CD4-positive, alpha-beta memory T cell (primary cell): ENCODE data around the gene ZBTB18. TPM values are rescaled to one million over a fixed set of nuclear protein-coding genes. Genes with fewer than 3 reads are reported as not detected.

Source experiments
- CTCF ChIA-PET: fragments of 350-600 bp; sonication (Branson Sonifier 250); formaldehyde crosslinking; loops from one replicate; lab custom pipeline; 2021; ENCODE audit warnings: inconsistent platforms; ENCODE audit not compliant: partially characterized antibody; lab: Charles Lee
- POLR2A ChIA-PET: fragments of 350-600 bp; sonication (Branson Sonifier 250); formaldehyde crosslinking; loops from one replicate; lab custom pipeline; 2021; ENCODE audit not compliant: partially characterized antibody; lab: Charles Lee
- DNase-seq, 5 donors: peaks; one replicate each; pipeline versions ENCODE4 v3.0.0 to v3.0.0-alpha.2; 2020 to 2022; ENCODE audit warnings: mixed read lengths in 1 of 5
- H3K27ac ChIP-seq: one replicate; pipeline ENCODE4 v1.7.0; 2013; ENCODE audit warnings: low read depth, low read length
- H3K27me3 ChIP-seq: 2 replicates; pipeline ENCODE4 v1.7.0; 2013; ENCODE audit warnings: mild to moderate bottlenecking, low read length, moderate library complexity; ENCODE audit not compliant: insufficient read depth
- H3K36me3 ChIP-seq: 2 replicates; pipeline ENCODE4 v1.7.0; 2013; ENCODE audit warnings: mild to moderate bottlenecking, low read length, moderate library complexity; ENCODE audit not compliant: insufficient read depth
- H3K4me1 ChIP-seq: 2 replicates; pipeline ENCODE4 v1.7.0; 2013; ENCODE audit warnings: mild to moderate bottlenecking, low read length, moderate library complexity; ENCODE audit not compliant: insufficient read depth
- H3K4me3 ChIP-seq, 2 donors: one replicate each; pipeline ENCODE4 v1.7.0; 2013; ENCODE audit warnings: low read length in 2 of 2, mild to moderate bottlenecking in 1 of 2
- H3K9me3 ChIP-seq, 2 donors: one replicate each; pipeline ENCODE4 v1.7.0; 2013; ENCODE audit warnings: low read length in 2 of 2, control low read depth in 1 of 2; ENCODE audit not compliant: control insufficient read depth in 1 of 2
- H3K27ac Mint-ChIP-seq, 7 donors: one replicate each; pipeline ENCODE4 v1.8.0; 2020 to 2021; ENCODE audit warnings: mixed read lengths in 7 of 7, mild to moderate bottlenecking in 6 of 7, inconsistent platforms in 3 of 7, moderate library complexity in 3 of 7
- H3K27me3 Mint-ChIP-seq, 2 donors: one replicate each; pipeline ENCODE4 v1.8.0; 2020 to 2021; ENCODE audit warnings: mixed read lengths in 2 of 2
- H3K36me3 Mint-ChIP-seq, 2 donors: one replicate each; pipeline ENCODE4 v1.8.0; 2020 to 2021; ENCODE audit warnings: mixed read lengths in 2 of 2, inconsistent platforms in 1 of 2, mild to moderate bottlenecking in 1 of 2
- H3K4me1 Mint-ChIP-seq, 4 donors: one replicate each; pipeline ENCODE4 v1.8.0; 2020 to 2021; ENCODE audit warnings: mixed read lengths in 4 of 4, mild to moderate bottlenecking in 1 of 4
- H3K4me3 Mint-ChIP-seq, 8 donors: one replicate each; pipeline ENCODE4 v1.8.0; 2020 to 2021; ENCODE audit warnings: mixed read lengths in 8 of 8, mild to moderate bottlenecking in 7 of 8, moderate library complexity in 6 of 8, inconsistent platforms in 3 of 8
- H3K9me3 Mint-ChIP-seq, 8 donors: one replicate each; pipeline ENCODE4 v1.8.0; 2020 to 2021; ENCODE audit warnings: mixed read lengths in 8 of 8, mild to moderate bottlenecking in 5 of 8, inconsistent platforms in 3 of 8, moderate library complexity in 1 of 8
- intact Hi-C: fragments of 100-400 bp; cut with micrococcal nuclease; formaldehyde crosslinking; loops from one replicate; pipeline ENCODE4 v1.15.1; 2023
- polyA plus RNA-seq, 2 donors: library from polyadenylated mRNA; unstranded; fragments of 300-500 nt; fragmentation: Illumina TruSeq; gene quantifications; one replicate each; pipeline ENCODE4 v1.2.3, GENCODE V29; 2021
- total RNA-seq, 2 experiments: library from RNA; stranded (reverse); gene quantifications; one replicate each; pipeline ENCODE4 v1.2.3, GENCODE V29; 2021

The ZBTB18 gene
- total and polyA plus RNA-seq, 4 experiments from 2014 or later = 1.5 to 65.3 (median 32.4) TPM

DNA sequence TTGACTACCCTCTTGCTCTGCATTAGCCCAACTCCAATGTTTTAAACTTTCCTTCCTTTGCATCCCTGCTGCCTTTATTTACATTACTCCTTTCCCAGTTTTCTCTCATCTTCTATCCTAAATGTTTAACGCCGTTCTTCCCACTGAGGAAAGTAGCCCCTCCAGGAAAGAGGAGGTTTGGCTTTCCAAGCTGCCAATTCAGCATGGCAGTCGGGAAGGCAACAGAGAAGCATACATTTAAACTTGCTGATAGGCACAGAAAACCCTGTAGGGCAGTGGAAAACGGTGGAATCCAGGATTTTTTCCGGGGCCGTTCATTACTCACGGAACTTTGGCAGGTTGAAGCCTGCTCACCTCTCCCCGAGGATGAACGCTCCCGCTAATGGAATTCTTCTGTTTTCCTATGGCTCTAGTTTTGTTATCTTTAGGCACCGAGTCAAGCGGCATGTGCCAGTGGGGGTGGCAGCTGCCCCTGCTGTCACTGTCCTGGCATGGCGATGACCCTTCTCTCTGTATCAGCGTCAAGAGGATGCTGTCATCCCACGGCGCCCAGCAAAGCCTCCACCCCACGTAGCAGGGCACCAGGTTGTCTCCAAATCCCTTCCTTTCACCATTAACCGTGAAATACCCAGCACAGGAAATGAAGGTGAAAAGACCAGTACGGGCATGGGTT is 48.3 kb downstream of the ZBTB18 start:
- ChIA-PET CTCF (no interaction called here), POLR2A (no interaction called here)
- no peaks in the 10 kb centered on the region for H3K27me3 ChIP-seq
- peaks cover 0 to 3% (median 0%) of the 10 kb centered on the region in 8 donors for H3K9me3 Mint-ChIP-seq
- H3K27me3 Mint-ChIP-seq = peaks cover 20 to 21% of the 10 kb centered on the region in 2 donors
- no peaks in the 10 kb centered on the region for H3K36me3 ChIP-seq
- peaks cover 7 to 11% (median 8%) of the 10 kb centered on the region in 4 donors for H3K4me1 Mint-ChIP-seq
- no peak overlapping the region for H3K4me3 ChIP-seq
- no peak overlapping the region for H3K27ac ChIP-seq
- H3K4me3 Mint-ChIP-seq = peak overlapping the region in 1 of 8 donors; percentile 54
- intact Hi-C loops = no loop called here
- H3K9me3 ChIP-seq = no peaks in the 10 kb centered on the region
- no peaks in the 10 kb centered on the region for H3K4me1 ChIP-seq
- no peaks in the 10 kb centered on the region for H3K36me3 Mint-ChIP-seq
- H3K27ac Mint-ChIP-seq = no peak overlapping the region
- DNase-seq = no peak

DNA sequence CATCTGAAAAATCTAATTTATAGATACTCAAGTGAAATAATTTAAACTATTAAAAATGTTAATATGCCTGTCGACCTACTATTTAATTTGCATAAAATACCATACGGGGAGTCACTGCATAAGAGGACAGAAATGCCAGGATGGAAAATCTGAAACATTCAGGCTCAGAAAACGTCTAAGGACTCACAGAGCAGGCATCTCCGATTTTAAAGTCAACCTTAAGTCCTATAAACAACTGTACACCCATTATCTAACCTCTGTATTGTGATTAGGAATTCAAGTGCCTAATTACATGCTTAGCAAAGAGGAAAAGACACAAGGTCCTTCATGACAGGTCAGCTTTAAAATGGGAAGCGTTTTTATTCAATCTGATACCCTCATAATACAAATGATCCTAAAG is 49.2 kb downstream of the ZBTB18 start:
- no peaks in the 10 kb centered on the region for H3K27me3 ChIP-seq
- Mint-ChIP-seq H3K4me1 (peaks cover 7 to 11% (median 9%) of the 10 kb centered on the region in 4 donors), H3K27ac (no peak overlapping the region), H3K4me3 (peak overlapping the region in 1 of 8 donors; percentile 7), H3K36me3 (no peaks in the 10 kb centered on the region), H3K27me3 (peaks cover 23 to 26% of the 10 kb centered on the region in 2 donors), H3K9me3 (peaks cover 0 to 3% (median 0%) of the 10 kb centered on the region in 8 donors)
- no peak for DNase-seq
- ChIA-PET CTCF (no interaction called here), POLR2A (interaction anchor here (1.6 kb wide), 1 partner anchor 53 kb away, joined by 7 read pairs; no protein-coding TSS in a partner anchor)
- intact Hi-C loops = no loop called here
- no peaks in the 10 kb centered on the region for H3K4me1 ChIP-seq
- no peaks in the 10 kb centered on the region for H3K9me3 ChIP-seq
- H3K4me3 ChIP-seq = no peak overlapping the region
- H3K27ac ChIP-seq = no peak overlapping the region
- no peaks in the 10 kb centered on the region for H3K36me3 ChIP-seq

DNA sequence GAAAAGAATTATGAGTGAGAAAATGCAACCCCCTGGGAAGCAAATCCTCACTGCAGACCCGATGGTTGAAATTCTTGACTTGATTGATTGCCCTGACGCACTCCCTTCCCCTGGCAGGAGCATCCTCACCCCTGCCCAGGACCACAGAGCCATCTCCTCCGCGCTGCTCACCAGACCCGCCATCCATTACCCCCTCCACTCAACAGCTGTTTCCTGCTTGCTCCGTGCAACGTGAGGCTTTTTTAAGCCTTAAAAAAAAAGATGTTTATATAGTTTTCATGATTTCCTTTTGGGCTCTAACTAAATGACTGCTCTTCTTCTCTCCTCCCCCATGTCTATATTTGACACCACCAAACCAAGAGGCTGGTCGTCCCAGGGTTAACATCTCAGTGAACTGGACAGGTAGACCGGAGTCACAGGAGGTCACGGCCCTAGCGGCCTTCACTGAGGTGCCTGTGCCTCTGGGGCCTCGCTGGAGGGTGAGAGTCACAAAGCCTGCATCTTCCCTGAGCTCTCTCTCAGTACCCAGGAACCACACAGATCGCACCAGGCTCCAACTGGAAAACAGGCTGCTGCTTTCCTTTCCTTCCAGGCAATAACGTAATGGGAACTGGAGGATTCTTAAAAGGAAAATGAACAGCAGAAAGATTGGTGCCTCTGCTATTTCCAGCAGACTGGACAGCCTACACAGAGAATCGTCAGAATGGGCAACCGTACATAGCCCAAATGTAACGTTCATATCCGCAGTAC is 49.8 kb downstream of the ZBTB18 start:
- no peak overlapping the region for H3K4me3 ChIP-seq
- intact Hi-C loops = no loop called here
- H3K27me3 Mint-ChIP-seq = peaks cover 23 to 31% of the 10 kb centered on the region in 2 donors
- H3K9me3 ChIP-seq = no peaks in the 10 kb centered on the region
- no peak for DNase-seq
- no peaks in the 10 kb centered on the region for H3K36me3 Mint-ChIP-seq
- H3K9me3 Mint-ChIP-seq = peaks cover 0 to 3% (median 0%) of the 10 kb centered on the region in 8 donors
- H3K4me1 ChIP-seq = no peaks in the 10 kb centered on the region
- CTCF ChIA-PET = no interaction called here
- no peaks in the 10 kb centered on the region for H3K36me3 ChIP-seq
- POLR2A ChIA-PET = interaction anchor here (1.6 kb wide), 1 partner anchor 54 kb away, joined by 7 read pairs; no protein-coding TSS in a partner anchor
- H3K4me1 Mint-ChIP-seq = peaks cover 7 to 11% (median 9%) of the 10 kb centered on the region in 4 donors
- H3K27me3 ChIP-seq = no peaks in the 10 kb centered on the region
- no peak overlapping the region for H3K27ac ChIP-seq
- no peak overlapping the region for H3K27ac Mint-ChIP-seq
- peak overlapping the region in 5 of 8 donors; percentile 7 to 61 (median 10) for H3K4me3 Mint-ChIP-seq

DNA sequence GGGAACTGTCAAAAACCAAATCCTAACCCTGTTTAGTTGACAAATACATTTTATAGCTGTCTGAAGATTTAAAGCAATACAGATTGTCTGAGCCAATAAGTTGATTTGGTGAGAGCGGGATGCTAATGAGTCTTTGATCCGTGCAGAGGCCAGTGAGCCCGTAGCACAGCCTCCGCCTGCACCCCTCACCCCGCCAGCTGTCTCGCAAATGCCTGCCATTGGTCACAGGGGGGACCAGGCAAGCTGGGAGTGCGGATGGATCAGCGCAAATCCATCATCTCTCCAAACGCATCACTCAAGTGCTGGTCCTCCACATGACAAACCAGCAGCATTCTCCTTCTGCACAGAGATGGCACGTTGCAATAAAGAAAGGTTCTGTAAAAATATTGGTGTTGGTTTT is 51.0 kb downstream of the ZBTB18 start:
- ChIA-PET CTCF (interaction anchor here (0.9 kb wide), 1 partner anchor 64 kb away, joined by 3 read pairs; no protein-coding TSS in a partner anchor), POLR2A (no interaction called here)
- no peak for DNase-seq
- H3K36me3 Mint-ChIP-seq = no peaks in the 10 kb centered on the region
- H3K4me3 Mint-ChIP-seq = no peak overlapping the region
- Histone ChIP-seq H3K27me3 (no peaks in the 10 kb centered on the region), H3K27ac (no peak overlapping the region), H3K9me3 (no peaks in the 10 kb centered on the region), H3K4me3 (no peak overlapping the region), H3K4me1 (no peaks in the 10 kb centered on the region), H3K36me3 (no peaks in the 10 kb centered on the region)
- no peak overlapping the region for H3K27ac Mint-ChIP-seq
- H3K9me3 Mint-ChIP-seq = peaks cover 0 to 3% (median 0%) of the 10 kb centered on the region in 8 donors
- H3K4me1 Mint-ChIP-seq = peaks cover 7 to 11% (median 9%) of the 10 kb centered on the region in 4 donors
- intact Hi-C loops = no loop called here
- peaks cover 23 to 32% of the 10 kb centered on the region in 2 donors for H3K27me3 Mint-ChIP-seq

DNA sequence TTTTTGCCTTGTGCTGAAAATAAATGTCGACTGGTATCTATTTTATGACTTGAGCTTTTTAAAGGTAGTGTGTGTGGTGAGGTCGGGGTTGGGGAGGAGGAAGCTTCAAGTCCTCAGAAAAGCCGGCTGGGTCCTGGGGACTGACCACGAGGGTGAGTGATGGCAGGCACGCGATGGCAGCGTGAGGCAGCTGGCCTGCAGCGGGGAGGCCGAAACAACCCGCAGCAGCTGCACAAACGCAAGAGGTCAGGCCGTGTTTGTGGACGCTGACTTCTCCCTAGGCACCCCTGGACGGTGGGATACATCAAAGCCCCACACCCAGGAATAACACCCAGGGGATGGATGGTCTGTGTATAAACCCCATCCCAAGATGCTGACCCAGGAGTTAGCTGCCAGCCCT is 51.4 kb downstream of the ZBTB18 start:
- POLR2A ChIA-PET = no interaction called here
- Mint-ChIP-seq H3K27me3 (peaks cover 23 to 32% of the 10 kb centered on the region in 2 donors), H3K4me1 (peaks cover 7 to 11% (median 9%) of the 10 kb centered on the region in 4 donors), H3K9me3 (peaks cover 0 to 3% (median 0%) of the 10 kb centered on the region in 8 donors), H3K36me3 (no peaks in the 10 kb centered on the region), H3K4me3 (no peak overlapping the region), H3K27ac (no peak overlapping the region)
- Histone ChIP-seq H3K36me3 (no peaks in the 10 kb centered on the region), H3K27ac (no peak overlapping the region), H3K4me3 (no peak overlapping the region), H3K9me3 (no peaks in the 10 kb centered on the region), H3K27me3 (no peaks in the 10 kb centered on the region), H3K4me1 (no peaks in the 10 kb centered on the region)
- DNase-seq = no peak
- intact Hi-C loops = no loop called here
- CTCF ChIA-PET = no interaction called here

DNA sequence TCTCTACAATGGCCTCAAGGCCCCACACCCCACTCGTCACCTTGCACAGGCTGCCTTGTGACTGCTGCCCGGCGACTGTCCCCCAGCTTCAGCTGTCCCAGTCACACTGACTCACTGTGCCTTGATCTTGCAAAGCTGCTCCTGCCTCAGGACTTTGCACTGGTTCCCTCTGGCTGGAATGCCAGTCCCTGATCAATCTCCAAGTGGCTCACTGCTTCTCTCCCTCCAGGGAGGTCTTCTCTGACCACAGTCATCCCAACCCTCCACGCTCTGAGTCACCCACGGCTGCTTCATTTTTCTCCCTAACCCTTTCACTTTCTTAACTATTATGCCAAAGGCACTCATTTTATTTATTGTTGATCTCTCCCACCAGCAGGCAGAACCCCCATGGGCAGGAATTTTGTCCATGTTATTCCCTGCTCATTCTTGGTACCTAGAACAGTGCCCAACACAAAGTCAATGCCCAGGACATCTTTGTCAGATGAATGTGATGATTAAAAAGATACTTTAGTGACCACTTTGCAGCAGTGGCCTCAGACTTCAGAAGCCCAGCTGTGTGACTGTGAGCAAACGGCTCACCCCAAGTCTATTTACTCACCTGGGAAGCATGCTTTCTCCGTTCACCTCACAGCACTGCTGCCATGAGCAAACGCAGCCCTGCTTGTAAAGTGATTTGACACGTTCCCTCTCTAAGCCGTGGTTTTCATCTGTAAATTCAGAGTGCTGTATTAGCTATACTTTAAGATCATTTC is 53.4 kb downstream of the ZBTB18 start:
- H3K4me1 Mint-ChIP-seq = peaks cover 6 to 11% (median 8%) of the 10 kb centered on the region in 4 donors
- POLR2A ChIA-PET = no interaction called here
- H3K36me3 Mint-ChIP-seq = no peaks in the 10 kb centered on the region
- CTCF ChIA-PET = no interaction called here
- no peaks in the 10 kb centered on the region for H3K9me3 ChIP-seq
- peaks cover 22 to 31% of the 10 kb centered on the region in 2 donors for H3K27me3 Mint-ChIP-seq
- H3K27me3 ChIP-seq = no peaks in the 10 kb centered on the region
- H3K4me3 Mint-ChIP-seq = no peak overlapping the region
- DNase-seq = no peak
- H3K27ac ChIP-seq = no peak overlapping the region
- no peaks in the 10 kb centered on the region for H3K4me1 ChIP-seq
- no peak overlapping the region for H3K4me3 ChIP-seq
- H3K27ac Mint-ChIP-seq = no peak overlapping the region
- no peaks in the 10 kb centered on the region for H3K36me3 ChIP-seq
- H3K9me3 Mint-ChIP-seq = no peaks in the 10 kb centered on the region
- intact Hi-C loops = no loop called here

DNA sequence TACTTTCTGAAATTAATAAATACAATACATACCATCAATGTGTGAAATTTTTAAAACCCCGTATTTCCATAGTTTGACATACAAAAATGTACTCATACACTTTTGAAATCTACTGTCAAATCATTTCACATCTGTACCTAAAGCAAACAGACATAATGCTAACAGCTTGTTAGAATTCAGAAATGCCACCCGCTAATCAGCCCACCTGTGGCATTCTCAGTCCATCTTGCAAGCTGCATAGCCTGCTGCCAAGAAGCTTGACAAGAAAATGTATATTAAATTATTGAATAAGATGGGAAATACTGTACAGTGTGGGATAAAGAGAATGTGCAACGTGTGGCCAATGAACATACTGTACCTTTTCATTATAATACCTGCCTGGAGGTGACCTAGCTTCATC is 55.1 kb downstream of the ZBTB18 start:
- no peak for DNase-seq
- no peaks in the 10 kb centered on the region for H3K36me3 ChIP-seq
- no peak overlapping the region for H3K4me3 ChIP-seq
- Mint-ChIP-seq H3K27ac (no peak overlapping the region), H3K27me3 (peaks cover 14 to 26% of the 10 kb centered on the region in 2 donors), H3K36me3 (no peaks in the 10 kb centered on the region), H3K4me1 (peaks cover 0 to 3% (median 2%) of the 10 kb centered on the region in 4 donors), H3K9me3 (no peaks in the 10 kb centered on the region), H3K4me3 (no peak overlapping the region)
- no peaks in the 10 kb centered on the region for H3K9me3 ChIP-seq
- CTCF ChIA-PET = no interaction called here
- intact Hi-C loops = no loop called here
- POLR2A ChIA-PET = no interaction called here
- H3K4me1 ChIP-seq = no peaks in the 10 kb centered on the region
- H3K27ac ChIP-seq = no peak overlapping the region
- H3K27me3 ChIP-seq = no peaks in the 10 kb centered on the region
